Measurements from ENCODE around the gene RAB13. TPM values are rescaled to one million over a fixed set of nuclear protein-coding genes. Genes with fewer than 3 reads are reported as not detected.

The RAB13 gene
- total and polyA plus RNA-seq, 2 donors (not counting 3 experiments of a cell fraction or from before 2014, with no cell fraction given): 76.0 to 124 TPM

GRCh38 chr1:153932156-153933131 is 53.7 kb downstream of the RAB13 start:
- no peaks in the 10 kb centered on the region for H3K79me2 ChIP-seq (ENCODE audit: control insufficient read depth, insufficient read depth, low read length)
- no peak overlapping the region for H3K9ac ChIP-seq (replicated peaks; ENCODE audit: extremely low read depth, insufficient read depth, low read length)
- H2AFZ ChIP-seq (ENCODE audit: low read depth, low read length): no peak overlapping the region
- no peak for FAIRE-seq
- TF ChIP-seq EZH2 (IDR thresholded peaks at IDR 0.05; ENCODE audit: borderline replicate concordance, low read depth, low read length, severe bottlenecking) (no peak), JUN (IDR thresholded peaks at IDR 0.05; ENCODE audit: borderline replicate concordance, insufficient read depth, insufficient read length, low read depth) (no peak), GATA2 (IDR thresholded peaks at IDR 0.05; ENCODE audit: insufficient read depth, insufficient read length, low read depth, low read length) (no peak), POLR2A (IDR thresholded peaks at IDR 0.05; ENCODE audit: low read depth, low read length) (no peak), FOS (IDR thresholded peaks at IDR 0.05; ENCODE audit: borderline replicate concordance, insufficient read depth, low read length) (no peak), POLR2AphosphoS5 (IDR thresholded peaks at IDR 0.05; ENCODE audit: insufficient read depth, low read depth, low read length) (no peak), MYC (IDR thresholded peaks at IDR 0.05; ENCODE audit: low read depth, low read length) (no peak), CTCF (IDR thresholded peaks at IDR 0.05; ENCODE audit: extremely low read depth in 1 of 2, insufficient read depth in 1 of 2, low read depth in 1 of 2, low read length in 2 of 2) (no peak)
- TF ChIP-seq, protein P1, sequence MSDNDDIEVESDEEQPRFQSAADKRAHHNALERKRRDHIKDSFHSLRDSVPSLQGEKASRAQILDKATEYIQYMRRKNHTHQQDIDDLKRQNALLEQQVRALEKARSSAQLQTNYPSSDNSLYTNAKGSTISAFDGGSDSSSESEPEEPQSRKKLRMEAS (IDR thresholded peaks at IDR 0.05; ENCODE audit: insufficient read depth, insufficient read length): no peak
- no peak overlapping the region for H3K4me2 ChIP-seq (ENCODE audit: insufficient read depth, low read length)
- ChIA-PET CTCF (interaction anchor here (0.5 to 0.7 kb wide), 2 partner anchors 8 to 14 kb away, joined by 3 read pairs; partner anchors contain the start of gene DENND4B), POLR2A (no interaction called here)
- no peaks in the 10 kb centered on the region for H3K27me3 ChIP-seq (ENCODE audit: control insufficient read depth in 2 of 2, insufficient read depth in 2 of 2, low read length in 2 of 2)
- no peaks in the 10 kb centered on the region for H3K9me1 ChIP-seq (replicated peaks; ENCODE audit: control insufficient read depth, extremely low read depth, insufficient read depth, low read length)
- no peak for DNase-seq (ENCODE audit: low read depth, low spot score)
- dilution Hi-C loops (cut with MboI; ENCODE audit: extremely low pct_ligation_motif_present, low sequenced_read_pairs): no loop called here
- H4K20me1 ChIP-seq (replicated peaks; ENCODE audit: control insufficient read depth, extremely low read depth, insufficient read depth, low read length): no peaks in the 10 kb centered on the region
- TSS peak; percentile 4 for BruUV-seq (replicated peaks)
- peaks cover 15% of the 10 kb centered on the region for H3K4me1 ChIP-seq (ENCODE audit: control insufficient read depth, extremely low read depth, insufficient read depth, low read length)
- H3K9me3 ChIP-seq (replicated peaks; ENCODE audit: control insufficient read depth, insufficient read depth, low read length): no peaks in the 10 kb centered on the region
- H3K36me3 ChIP-seq (ENCODE audit: control insufficient read depth in 2 of 2, extremely low read depth in 1 of 2, insufficient read depth in 2 of 2, low read length in 2 of 2): peaks cover 5 to 40% of the 10 kb centered on the region in 2 experiments
- no peak overlapping the region for H3K4me3 ChIP-seq (replicated peaks in 1 of 3; ENCODE audit: insufficient read depth in 1 of 3, low read depth in 1 of 3, low read length in 3 of 3)
- intact Hi-C loops (cut with micrococcal nuclease): no loop called here
- no peak overlapping the region for H3K27ac ChIP-seq (ENCODE audit: insufficient read depth, low read depth, low read length)

Small RNA genes within 50 kb of the gene (microRNA-seq; reads per million reads assigned to microRNA genes)
- not detected for gene MIR6737 (ENCODE audit: borderline number of aligned reads, borderline replicate concordance)

Small RNA genes within 50 kb of the gene (small RNA-seq; reads per million reads assigned to genes)
- gene MIR6737 (ENCODE audit: insufficient read depth, insufficient read length, low read depth, low replicate concordance): not detected

Other genes with a start within 250 kb of the RAB13 start
- 26.5 and 26.6 TPM in 2 replicates for gene SLC27A3, start 210.9 kb downstream of the RAB13 start, total RNA-seq
- gene SLC27A3, start 210.9 kb downstream of the RAB13 start, polyA plus RNA-seq: 34.3 and 40.1 TPM in 2 replicates
- gene GATAD2B, start 63.4 kb downstream of the RAB13 start, total RNA-seq: 46.3 and 49.2 TPM in 2 replicates
- gene GATAD2B, start 63.4 kb downstream of the RAB13 start, polyA plus RNA-seq: 6.4 and 8.5 TPM in 2 replicates
- gene DENND4B, start 39.6 kb downstream of the RAB13 start, total RNA-seq: 54.3 and 57.8 TPM in 2 replicates
- gene DENND4B, start 39.6 kb downstream of the RAB13 start, polyA plus RNA-seq: 35.6 and 45.6 TPM in 2 replicates
- 39.0 and 42.2 TPM in 2 replicates for gene CRTC2, start 27.7 kb downstream of the RAB13 start, total RNA-seq
- 40.2 and 47.5 TPM in 2 replicates for gene CRTC2, start 27.7 kb downstream of the RAB13 start, polyA plus RNA-seq
- gene SLC39A1, start 22.8 kb downstream of the RAB13 start, total RNA-seq: 75.8 and 77.1 TPM in 2 replicates
- gene SLC39A1, start 22.8 kb downstream of the RAB13 start, polyA plus RNA-seq: 98.0 and 111 TPM in 2 replicates
- 8.1 and 9.9 TPM in 2 replicates for gene CREB3L4, start 18.4 kb downstream of the RAB13 start, total RNA-seq
- 11.7 and 12.1 TPM in 2 replicates for gene CREB3L4, start 18.4 kb downstream of the RAB13 start, polyA plus RNA-seq
- gene JTB, start 8.7 kb downstream of the RAB13 start, total RNA-seq: 89.0 and 90.2 TPM in 2 replicates
- gene JTB, start 8.7 kb downstream of the RAB13 start, polyA plus RNA-seq: 144 and 149 TPM in 2 replicates
- 1,120 and 1,234 TPM in 2 replicates for gene RPS27, start 4.4 kb upstream of the RAB13 start, total RNA-seq
- 1,521 and 1,700 TPM in 2 replicates for gene RPS27, start 4.4 kb upstream of the RAB13 start, polyA plus RNA-seq
- gene NUP210L, start 168.7 kb upstream of the RAB13 start, total RNA-seq: 0.07 TPM in 1 of 2 replicates, not detected in the other
- gene NUP210L, start 168.7 kb upstream of the RAB13 start, polyA plus RNA-seq: 0.01 TPM in 1 of 2 replicates, not detected in the other
- gene TPM3, start 205.8 kb upstream of the RAB13 start, total RNA-seq: 924 and 927 TPM in 2 replicates
- 318 and 395 TPM in 2 replicates for gene TPM3, start 205.8 kb upstream of the RAB13 start, polyA plus RNA-seq
- gene CFAP141, start 220.0 kb upstream of the RAB13 start, total RNA-seq: not detected in 2 replicates
- not detected in 2 replicates for gene CFAP141, start 220.0 kb upstream of the RAB13 start, polyA plus RNA-seq
- 229 and 235 TPM in 2 replicates for gene UBAP2L, start 234.6 kb upstream of the RAB13 start, total RNA-seq
- gene UBAP2L, start 234.6 kb upstream of the RAB13 start, polyA plus RNA-seq: 280 and 323 TPM in 2 replicates